GM12878 (cell line): ENCODE data around the gene LRRN2. TPM values are rescaled to one million over a fixed set of nuclear protein-coding genes. Genes with fewer than 3 reads are reported as not detected.

ENCODE experiments used
- ATAC-seq: fragments of 200-7000 bp; cut with Tn5 transposase; 3 replicates; pipeline ENCODE4 v1.9.1; 2020; ENCODE audit warnings: mild to moderate bottlenecking, moderate library complexity
- BruUV-seq: library from RNA; stranded (reverse); fragments of 400-500 nt; replicated peaks from 2 replicates; lab custom pipeline; 2021; lab: Mats Ljungman, UMichigan
- CTCF ChIA-PET: fragments of 300-600 bp; sonication (Branson Sonifier 250); formaldehyde crosslinking; extraction: SDS; loops from one replicate; lab custom pipeline; 2021; ENCODE audit warnings: inconsistent platforms; lab: Yijun Ruan, JAX
- POLR2A ChIA-PET: fragments of 350-600 bp; formaldehyde crosslinking; extraction: SDS; loops from one replicate; lab custom pipeline; 2021; ENCODE audit warnings: inconsistent platforms; lab: Charles Lee
- RAD21 ChIA-PET: fragments of 300-600 bp; sonication (Branson Sonifier 250); formaldehyde crosslinking; loops from one replicate; lab custom pipeline; 2023; ENCODE audit warnings: antibody characterized with exemption; ENCODE audit not compliant: unreplicated experiment; lab: Charles Lee
- SMC1A ChIA-PET: fragments of 300-600 bp; sonication (Branson Sonifier 250); formaldehyde crosslinking; loops from one replicate; lab custom pipeline; 2023; ENCODE audit not compliant: unreplicated experiment, uncharacterized antibody; lab: Charles Lee
- DNase-seq: peaks from one replicate; pipeline ENCODE4 v3.0.0-alpha.2; 2011; ENCODE audit warnings: low read depth, low spot score
- FAIRE-seq: peaks from 3 replicates; lab custom pipeline; 2011; peaks lifted over from hg19 to GRCh38; lab: Jason Lieb, UNC
- H2AFZ ChIP-seq: 2 replicates; pipeline ENCODE4 v1.6.0; 2011; ENCODE audit warnings: low read depth, low read length, control low read depth; ENCODE audit not compliant: control insufficient read depth
- H3K27ac ChIP-seq: 2 replicates; pipeline ENCODE4 v1.5.1; 2011; ENCODE audit warnings: control low read depth; ENCODE audit not compliant: control insufficient read depth, insufficient read depth
- H3K27me3 ChIP-seq, 2 experiments: replicated peaks in 1 of 2; 2 replicates each; pipeline versions ENCODE4 v1.6.0 to v1.6.1; 2011; ENCODE audit warnings: low read length in 1 of 2; ENCODE audit not compliant: control insufficient read depth in 2 of 2, insufficient read depth in 2 of 2
- H3K36me3 ChIP-seq, 2 experiments: 2 replicates each; pipeline ENCODE4 v1.5.1; 2011; ENCODE audit warnings: low read length in 1 of 2; ENCODE audit not compliant: control insufficient read depth in 2 of 2, insufficient read depth in 2 of 2
- H3K4me1 ChIP-seq: 2 replicates; pipeline ENCODE4 v1.6.1; 2011; ENCODE audit warnings: mild to moderate bottlenecking, low read length, moderate library complexity, mixed read lengths; ENCODE audit not compliant: control insufficient read depth, insufficient read depth
- H3K4me2 ChIP-seq: 2 replicates; pipeline ENCODE4 v1.6.0; 2011; ENCODE audit warnings: control low read depth; ENCODE audit not compliant: control insufficient read depth, insufficient read depth
- H3K4me3 ChIP-seq: fragments of 200-600 bp; sonication (generic); 2 replicates; pipeline ENCODE4 v1.5.1; 2016
- H3K79me2 ChIP-seq: 2 replicates; pipeline ENCODE4 v1.6.0; 2011; ENCODE audit warnings: low read length; ENCODE audit not compliant: control insufficient read depth, insufficient read depth
- H3K9ac ChIP-seq: 2 replicates; pipeline ENCODE4 v1.8.0; 2011; ENCODE audit warnings: low read length, control low read depth, mixed read lengths; ENCODE audit not compliant: control insufficient read depth, insufficient read depth
- H3K9me3 ChIP-seq: replicated peaks from 3 replicates; pipeline ENCODE4 v1.5.1; 2011; ENCODE audit warnings: mild to moderate bottlenecking, low read length; ENCODE audit not compliant: control insufficient read depth, insufficient read depth
- H4K20me1 ChIP-seq: 2 replicates; pipeline ENCODE4 v1.6.0; 2011; ENCODE audit not compliant: control insufficient read depth, insufficient read depth
- CBX3 ChIP-seq: fragments of 200-600 bp; sonication (generic); IDR thresholded peaks from 2 replicates; pipeline ENCODE4 v1.6.1; 2016; ENCODE audit warnings: low read depth, borderline replicate concordance
- ETV6 ChIP-seq, 2 experiments: fragments of 450-650 bp in 1 of 2; IDR thresholded peaks in 1 of 2; conservative IDR thresholded peaks in 1 of 2; 2 replicates each; pipeline ENCODE4 v1.6.1; 2014; ENCODE audit warnings: antibody characterized with exemption in 1 of 2, borderline replicate concordance in 1 of 2, low read depth in 1 of 2, mild to moderate bottlenecking in 1 of 2, moderate library complexity in 1 of 2
- NFXL1 ChIP-seq: fragments of 450-650 bp; IDR thresholded peaks from 2 replicates; pipeline ENCODE4 v1.6.1; 2017; ENCODE audit warnings: antibody characterized with exemption, mild to moderate bottlenecking, borderline replicate concordance
- PML ChIP-seq: IDR thresholded peaks from 2 replicates; pipeline ENCODE4 v1.6.1; 2012; ENCODE audit warnings: low read length, inconsistent platforms
- POLR2A ChIP-seq: IDR thresholded peaks from 2 replicates; pipeline ENCODE4 v1.6.1; 2011; ENCODE audit warnings: low read depth, mild to moderate bottlenecking, low read length
- RELA ChIP-seq: fragments of 450-650 bp; IDR thresholded peaks from 2 replicates; pipeline ENCODE4 v1.8.0; 2014; ENCODE audit warnings: borderline replicate concordance; ENCODE audit not compliant: partially characterized antibody
- SMC3 ChIP-seq: IDR thresholded peaks from 2 replicates; pipeline ENCODE4 v1.6.1; 2011; ENCODE audit warnings: low read length, improper control_type of control experiment, borderline replicate concordance
- TCF3 ChIP-seq: IDR thresholded peaks from 2 replicates; pipeline ENCODE4 v1.6.1; 2012; ENCODE audit warnings: low read depth, mild to moderate bottlenecking, low read length, borderline replicate concordance; ENCODE audit not compliant: insufficient read depth
- ZNF622 ChIP-seq: fragments of 450-650 bp; IDR thresholded peaks from 2 replicates; pipeline ENCODE4 v1.6.1; 2017; ENCODE audit warnings: mild to moderate bottlenecking, inconsistent platforms
- WGBS: methylation state at CpG from one replicate; pipeline ENCODE4 v1.1.6; 2016; ENCODE audit warnings: low lambda C conversion rate; ENCODE audit not compliant: insufficient replicate concordance, insufficient coverage; ENCODE audit errors: missing lambda C conversion rate; 5-methylcytosine and 5-hydroxymethylcytosine counted together
- in situ Hi-C: fragments of 300-500 bp; cut with MboI; formaldehyde crosslinking; loops from 9 replicates; pipeline ENCODE4 v1.14.3; 2018; ENCODE audit warnings: mixed read lengths
- intact Hi-C: fragments of 100-400 bp; cut with micrococcal nuclease; formaldehyde crosslinking; loops from one replicate; pipeline ENCODE4 v1.14.2; 2022; ENCODE audit not compliant: unreplicated experiment
- polyA plus RNA-seq, 11 experiments: library from polyadenylated mRNA; depleted of rRNA in 4 of 11; unstranded in 6 of 11; stranded (reverse) in 5 of 11; fragments of >200 nt; fragmentation: Nextera tagmentation in 4 of 11; fragmentation: Illumina TruSeq in 1 of 11; extraction: Ambion mirVana in 4 of 11; extraction: Trizol in 1 of 11; gene quantifications; 1 replicate in 1 of 11; 2 replicates in 10 of 11; pipeline versions ENCODE4 v1.2.1 to v1.2.3, GENCODE V29; 2011 to 2016; ENCODE audit warnings: inconsistent platforms in 2 of 11, missing spikeins in 2 of 11, low read depth in 1 of 11
- total RNA-seq, 4 experiments: library from RNA; depleted of rRNA in 3 of 4; stranded (reverse); fragments of >200 nt in 3 of 4; fragmentation: Illumina TruSeq in 1 of 4; extraction: Trizol in 1 of 4; gene quantifications; 2 replicates each; pipeline versions ENCODE4 v1.2.1 to v1.2.3, GENCODE V29; 2013 to 2021
- TF ChIP-seq, protein P1 (sequence below): fragments of 450-650 bp; IDR thresholded peaks from 2 replicates; pipeline ENCODE4 v1.6.1; 2016; ENCODE audit warnings: mild to moderate bottlenecking, moderate library complexity, borderline replicate concordance
- TF ChIP-seq, protein P2 (sequence below): IDR thresholded peaks from 2 replicates; pipeline ENCODE4 v1.6.1; 2012; ENCODE audit warnings: mild to moderate bottlenecking, low read depth, low read length
- TF ChIP-seq, protein P3 (sequence below): fragments of 450-650 bp; IDR thresholded peaks from 2 replicates; pipeline ENCODE4 v1.6.1; 2017; ENCODE audit warnings: mild to moderate bottlenecking, low read depth, inconsistent platforms; ENCODE audit not compliant: poor library complexity, severe bottlenecking

The LRRN2 gene
- total and polyA plus RNA-seq, 10 of the 15 experiments (the other 5 are each of a cell fraction or from before 2014, with no cell fraction given), result not detected

DNA sequence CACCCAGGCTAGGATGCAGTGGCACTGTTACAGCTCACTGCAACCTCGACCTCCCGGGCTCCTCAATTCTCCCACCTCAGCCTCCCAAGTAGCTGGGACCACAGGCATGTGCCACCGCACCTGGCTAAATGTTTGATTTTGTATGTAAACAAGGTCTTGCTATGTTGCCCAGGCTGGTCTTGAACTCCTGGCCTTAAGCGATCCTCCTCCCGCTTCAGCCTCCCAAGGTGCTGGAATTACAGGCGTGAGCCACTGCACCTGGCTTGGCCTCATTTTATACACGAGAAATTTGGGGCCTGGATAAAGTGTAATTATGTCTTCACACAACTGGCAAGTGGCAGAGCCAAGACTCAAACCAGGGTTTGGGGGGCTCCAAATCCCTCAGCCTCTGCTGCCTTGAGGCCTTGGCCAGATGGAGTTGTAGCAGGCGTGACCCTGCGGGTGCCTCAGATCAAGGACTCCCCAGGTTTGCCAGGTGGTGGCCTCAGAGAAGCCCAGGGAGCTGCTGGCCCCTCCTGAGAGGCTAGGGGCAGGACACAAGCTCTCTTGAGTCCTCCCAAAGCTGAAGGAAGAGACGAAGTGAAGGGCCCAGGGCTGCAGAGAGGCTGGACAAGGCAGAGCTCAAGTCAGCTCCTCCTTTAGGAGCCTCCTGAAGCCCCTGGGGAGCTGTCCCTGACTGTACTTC is 107.6 kb downstream of the LRRN2 start (continued):
- no peak for TF ChIP-seq CBX3
- TF ChIP-seq RELA, result no peak
- TF ChIP-seq NFXL1, result no peak
- TF ChIP-seq, protein P1, sequence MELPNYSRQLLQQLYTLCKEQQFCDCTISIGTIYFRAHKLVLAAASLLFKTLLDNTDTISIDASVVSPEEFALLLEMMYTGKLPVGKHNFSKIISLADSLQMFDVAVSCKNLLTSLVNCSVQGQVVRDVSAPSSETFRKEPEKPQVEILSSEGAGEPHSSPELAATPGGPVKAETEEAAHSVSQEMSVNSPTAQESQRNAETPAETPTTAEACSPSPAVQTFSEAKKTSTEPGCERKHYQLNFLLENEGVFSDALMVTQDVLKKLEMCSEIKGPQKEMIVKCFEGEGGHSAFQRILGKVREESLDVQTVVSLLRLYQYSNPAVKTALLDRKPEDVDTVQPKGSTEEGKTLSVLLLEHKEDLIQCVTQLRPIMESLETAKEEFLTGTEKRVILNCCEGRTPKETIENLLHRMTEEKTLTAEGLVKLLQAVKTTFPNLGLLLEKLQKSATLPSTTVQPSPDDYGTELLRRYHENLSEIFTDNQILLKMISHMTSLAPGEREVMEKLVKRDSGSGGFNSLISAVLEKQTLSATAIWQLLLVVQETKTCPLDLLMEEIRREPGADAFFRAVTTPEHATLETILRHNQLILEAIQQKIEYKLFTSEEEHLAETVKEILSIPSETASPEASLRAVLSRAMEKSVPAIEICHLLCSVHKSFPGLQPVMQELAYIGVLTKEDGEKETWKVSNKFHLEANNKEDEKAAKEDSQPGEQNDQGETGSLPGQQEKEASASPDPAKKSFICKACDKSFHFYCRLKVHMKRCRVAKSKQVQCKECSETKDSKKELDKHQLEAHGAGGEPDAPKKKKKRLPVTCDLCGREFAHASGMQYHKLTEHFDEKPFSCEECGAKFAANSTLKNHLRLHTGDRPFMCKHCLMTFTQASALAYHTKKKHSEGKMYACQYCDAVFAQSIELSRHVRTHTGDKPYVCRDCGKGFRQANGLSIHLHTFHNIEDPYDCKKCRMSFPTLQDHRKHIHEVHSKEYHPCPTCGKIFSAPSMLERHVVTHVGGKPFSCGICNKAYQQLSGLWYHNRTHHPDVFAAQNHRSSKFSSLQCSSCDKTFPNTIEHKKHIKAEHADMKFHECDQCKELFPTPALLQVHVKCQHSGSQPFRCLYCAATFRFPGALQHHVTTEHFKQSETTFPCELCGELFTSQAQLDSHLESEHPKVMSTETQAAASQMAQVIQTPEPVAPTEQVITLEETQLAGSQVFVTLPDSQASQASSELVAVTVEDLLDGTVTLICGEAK, result no peak

DNA sequence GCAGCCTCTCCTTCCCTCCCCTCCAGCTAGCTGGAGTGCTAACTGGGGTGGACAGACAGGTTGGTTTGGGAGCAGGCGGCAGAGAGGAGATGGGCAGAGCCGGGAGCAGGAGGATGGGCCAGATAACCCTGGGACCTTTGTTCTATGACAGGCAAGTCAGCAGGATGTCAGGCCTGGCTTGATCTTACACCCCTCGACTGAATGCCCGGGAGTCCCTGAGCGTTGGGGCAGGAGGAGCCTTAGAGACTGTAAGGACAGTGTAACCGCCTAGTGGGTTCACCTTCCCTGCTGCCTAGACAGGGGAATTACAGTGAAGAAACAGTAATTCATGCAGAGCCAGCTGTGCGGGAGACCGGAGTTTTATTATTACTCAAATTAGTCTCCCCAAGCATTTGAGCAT is 109.1 kb downstream of the LRRN2 start:
- intact Hi-C loops, result no loop called here
- ChIA-PET CTCF (interaction anchor here (5.6 to 7.5 kb wide), 2 partner anchors 10 to 187 kb away, joined by 29 to 59 read pairs; no protein-coding TSS in a partner anchor), RAD21 (interaction anchor here (0.7 kb wide), 1 partner anchor 80 kb away, joined by 3 read pairs; no protein-coding TSS in a partner anchor), SMC1A (no interaction called here), POLR2A (no interaction called here)
- Histone ChIP-seq H3K9ac (no peak overlapping the region), H4K20me1 (no peaks in the 10 kb centered on the region), H2AFZ (no peak overlapping the region), H3K27ac (no peak overlapping the region), H3K4me1 (peaks cover 21% of the 10 kb centered on the region), H3K9me3 (no peaks in the 10 kb centered on the region), H3K4me3 (no peak overlapping the region), H3K4me2 (no peak overlapping the region), H3K36me3 (no peaks in the 10 kb centered on the region; a peak in 2 of 4 replicates), H3K79me2 (no peaks in the 10 kb centered on the region), H3K27me3 (no peaks in the 10 kb centered on the region)
- DNase-seq (no peak), FAIRE-seq (no peak), ATAC-seq (no peak)
- WGBS, result 99% methylated on average over 8 of the region's 8 CpGs
- no TSS peak for BruUV-seq
- in situ Hi-C loops, result no loop called here
- no peak for TF ChIP-seq POLR2A
- TF ChIP-seq SMC3, result no peak
- no peak for TF ChIP-seq ETV6 (conservative IDR thresholded peaks at IDR 0.05 in 1 of 2, IDR thresholded peaks at IDR 0.05 in 1 of 2; ENCODE audit: borderline replicate concordance in 1 of 2, low read depth in 1 of 2)
- no peak for TF ChIP-seq ZNF622
- TF ChIP-seq, protein P2, sequence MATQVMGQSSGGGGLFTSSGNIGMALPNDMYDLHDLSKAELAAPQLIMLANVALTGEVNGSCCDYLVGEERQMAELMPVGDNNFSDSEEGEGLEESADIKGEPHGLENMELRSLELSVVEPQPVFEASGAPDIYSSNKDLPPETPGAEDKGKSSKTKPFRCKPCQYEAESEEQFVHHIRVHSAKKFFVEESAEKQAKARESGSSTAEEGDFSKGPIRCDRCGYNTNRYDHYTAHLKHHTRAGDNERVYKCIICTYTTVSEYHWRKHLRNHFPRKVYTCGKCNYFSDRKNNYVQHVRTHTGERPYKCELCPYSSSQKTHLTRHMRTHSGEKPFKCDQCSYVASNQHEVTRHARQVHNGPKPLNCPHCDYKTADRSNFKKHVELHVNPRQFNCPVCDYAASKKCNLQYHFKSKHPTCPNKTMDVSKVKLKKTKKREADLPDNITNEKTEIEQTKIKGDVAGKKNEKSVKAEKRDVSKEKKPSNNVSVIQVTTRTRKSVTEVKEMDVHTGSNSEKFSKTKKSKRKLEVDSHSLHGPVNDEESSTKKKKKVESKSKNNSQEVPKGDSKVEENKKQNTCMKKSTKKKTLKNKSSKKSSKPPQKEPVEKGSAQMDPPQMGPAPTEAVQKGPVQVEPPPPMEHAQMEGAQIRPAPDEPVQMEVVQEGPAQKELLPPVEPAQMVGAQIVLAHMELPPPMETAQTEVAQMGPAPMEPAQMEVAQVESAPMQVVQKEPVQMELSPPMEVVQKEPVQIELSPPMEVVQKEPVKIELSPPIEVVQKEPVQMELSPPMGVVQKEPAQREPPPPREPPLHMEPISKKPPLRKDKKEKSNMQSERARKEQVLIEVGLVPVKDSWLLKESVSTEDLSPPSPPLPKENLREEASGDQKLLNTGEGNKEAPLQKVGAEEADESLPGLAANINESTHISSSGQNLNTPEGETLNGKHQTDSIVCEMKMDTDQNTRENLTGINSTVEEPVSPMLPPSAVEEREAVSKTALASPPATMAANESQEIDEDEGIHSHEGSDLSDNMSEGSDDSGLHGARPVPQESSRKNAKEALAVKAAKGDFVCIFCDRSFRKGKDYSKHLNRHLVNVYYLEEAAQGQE, result no peak
- TF ChIP-seq, protein P3, sequence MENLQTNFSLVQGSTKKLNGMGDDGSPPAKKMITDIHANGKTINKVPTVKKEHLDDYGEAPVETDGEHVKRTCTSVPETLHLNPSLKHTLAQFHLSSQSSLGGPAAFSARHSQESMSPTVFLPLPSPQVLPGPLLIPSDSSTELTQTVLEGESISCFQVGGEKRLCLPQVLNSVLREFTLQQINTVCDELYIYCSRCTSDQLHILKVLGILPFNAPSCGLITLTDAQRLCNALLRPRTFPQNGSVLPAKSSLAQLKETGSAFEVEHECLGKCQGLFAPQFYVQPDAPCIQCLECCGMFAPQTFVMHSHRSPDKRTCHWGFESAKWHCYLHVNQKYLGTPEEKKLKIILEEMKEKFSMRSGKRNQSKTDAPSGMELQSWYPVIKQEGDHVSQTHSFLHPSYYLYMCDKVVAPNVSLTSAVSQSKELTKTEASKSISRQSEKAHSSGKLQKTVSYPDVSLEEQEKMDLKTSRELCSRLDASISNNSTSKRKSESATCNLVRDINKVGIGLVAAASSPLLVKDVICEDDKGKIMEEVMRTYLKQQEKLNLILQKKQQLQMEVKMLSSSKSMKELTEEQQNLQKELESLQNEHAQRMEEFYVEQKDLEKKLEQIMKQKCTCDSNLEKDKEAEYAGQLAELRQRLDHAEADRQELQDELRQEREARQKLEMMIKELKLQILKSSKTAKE, result no peak
- no peak for TF ChIP-seq PML
- no peak for TF ChIP-seq TCF3
